ENCODE measurements around the gene TAOK1. TPM values are rescaled to one million over a fixed set of nuclear protein-coding genes. Genes with fewer than 3 reads are reported as not detected.

TAOK1 gene
- total and polyA plus RNA-seq, 9 of the 15 experiments (the other 6 are each of a cell fraction or from before 2014, with no cell fraction given): 3.2 to 33.1 (median 16.5) TPM

- TF ChIP-seq PREB (CRISPR knock-in tag; IDR thresholded peaks at IDR 0.05) (no peak), ZNF609 (CRISPR knock-in tag; IDR thresholded peaks at IDR 0.05; ENCODE audit: borderline replicate concordance) (no peak), ZNF583 (CRISPR knock-in tag; IDR thresholded peaks at IDR 0.05) (0 out of 2 replicates have a peak, but pooled peaks have one; percentile 12), ZKSCAN3 (CRISPR knock-in tag; IDR thresholded peaks at IDR 0.05) (peak; percentile 76), CEBPG (CRISPR knock-in tag; IDR thresholded peaks at IDR 0.05) (no peak), CEBPG (tag; conservative IDR thresholded peaks at IDR 0.05 in 1 of 2, IDR thresholded peaks at IDR 0.05 in 1 of 2) (no peak), ZNF77 (CRISPR knock-in tag; IDR thresholded peaks at IDR 0.05) (no peak), POLR2A (conservative IDR thresholded peaks at IDR 0.05) (peak; percentile 84), POLR2AphosphoS5 (IDR thresholded peaks at IDR 0.05; ENCODE audit: control insufficient read depth, insufficient read depth, low read depth, low read length) (0 out of 2 replicates have a peak, but pooled peaks have one; percentile 42), POLR2B (IDR thresholded peaks at IDR 0.05; ENCODE audit: low read depth, partially characterized antibody) (peak; percentile 44), TAF1 (IDR thresholded peaks at IDR 0.05; ENCODE audit: control insufficient read depth, extremely low read depth, insufficient read depth, low read length, severe bottlenecking) (peak; percentile 45), GATAD2B (IDR thresholded peaks at IDR 0.05; ENCODE audit: borderline replicate concordance) (0 out of 2 replicates have a peak, but pooled peaks have one; percentile 49), ETV1 (tag; conservative IDR thresholded peaks at IDR 0.05; ENCODE audit: low read depth) (0 out of 2 replicates have a peak, but pooled peaks have one; percentile 33), CTCF (IDR thresholded peaks at IDR 0.05 in 2 of 3, conservative IDR thresholded peaks at IDR 0.05 in 1 of 3; ENCODE audit: insufficient read depth in 2 of 3, low read depth in 1 of 3, low read length in 3 of 3) (peak in 1 of 3 experiments; percentile 5; a peak in 1 of 6 replicates), SRSF1 (IDR thresholded peaks at IDR 0.05; ENCODE audit: low read depth, low read length) (no peak), CBX8 (IDR thresholded peaks at IDR 0.05; ENCODE audit: borderline replicate concordance, extremely low read depth, low read depth, low read length, poor library complexity, severe bottlenecking) (no peak), CBFA2T2 (conservative IDR thresholded peaks at IDR 0.05) (no peak), U2AF1 (optimal IDR thresholded peaks at IDR 0.05; ENCODE audit: low read depth, low read length) (no peak), CREM (IDR thresholded peaks at IDR 0.05; ENCODE audit: low read depth) (peak; percentile 34; the same call in 1 of the 2 replicates)
These were observed 178.4 kb downstream of the TAOK1 start, which contains the start of gene TP53I13 (continued) for GRCh38 chr17:29568331-29569244.

Data from K562 (cell line).